A549 (cell line): Measurements from ENCODE around the gene EFHC2. TPM values are rescaled to one million over a fixed set of nuclear protein-coding genes. Genes with fewer than 3 reads are reported as not detected.

Experiments used
- ATAC-seq, 2 experiments: fragments of 200-7000 bp in 1 of 2; fragments of >200 bp in 1 of 2; cut with Nextera tagmentation in 1 of 2; cut with Tn5 transposase in 1 of 2; 3 replicates each; pipeline versions ENCODE4 v1.8.0 to v1.9.1; 2018 to 2020; ENCODE audit warnings: mild to moderate bottlenecking in 1 of 2, moderate library complexity in 1 of 2
- CTCF ChIA-PET: fragments of 300-600 bp; sonication (Branson Sonifier 250); formaldehyde crosslinking; extraction: SDS; loops from one replicate; lab custom pipeline; 2021; ENCODE audit warnings: antibody characterized with exemption, inconsistent platforms; lab: Yijun Ruan, JAX
- POLR2A ChIA-PET: fragments of 350-600 bp; formaldehyde crosslinking; extraction: SDS; loops from one replicate; lab custom pipeline; 2021; ENCODE audit warnings: antibody characterized with exemption, inconsistent platforms; lab: Yijun Ruan, JAX
- DNase-seq, 2 experiments: peaks; one replicate each; pipeline versions ENCODE4 v3.0.0 to v3.0.0-alpha.2; 2011 to 2016; ENCODE audit warnings: low read depth in 1 of 2, low spot score in 1 of 2
- FAIRE-seq: peaks from 2 replicates; lab custom pipeline; 2011; peaks lifted over from hg19 to GRCh38; lab: Jason Lieb, UNC
- H3K27ac ChIP-seq, 2 experiments: fragments of >200 bp; sonication (Bioruptor Twin); formaldehyde crosslinking; 3 replicates each; pipeline ENCODE4 v1.5.1; 2016 to 2017
- H3K4me1 ChIP-seq: fragments of >200 bp; sonication (Bioruptor Twin); formaldehyde crosslinking; 3 replicates; pipeline ENCODE4 v1.6.1; 2016
- H3K4me2 ChIP-seq: fragments of >200 bp; sonication (Bioruptor Twin); formaldehyde crosslinking; 3 replicates; pipeline ENCODE4 v1.6.1; 2016
- H3K4me3 ChIP-seq: fragments of >200 bp; sonication (Bioruptor Twin); formaldehyde crosslinking; 3 replicates; pipeline ENCODE4 v1.5.1; 2016
- H3K9me3 ChIP-seq: fragments of >200 bp; sonication (Bioruptor Twin); formaldehyde crosslinking; 3 replicates; pipeline ENCODE4 v1.6.1; 2016
- CBX2 ChIP-seq: fragments of 200-600 bp; sonication (generic); IDR thresholded peaks from 2 replicates; pipeline ENCODE4 v1.6.1; 2016; ENCODE audit warnings: low read depth, mild to moderate bottlenecking, borderline replicate concordance
- CBX8 ChIP-seq: fragments of 200-600 bp; sonication (generic); IDR thresholded peaks from 2 replicates; pipeline ENCODE4 v1.6.1; 2016
- CHD4 ChIP-seq: fragments of 200-600 bp; sonication (generic); IDR thresholded peaks from 2 replicates; pipeline ENCODE4 v1.6.1; 2016; ENCODE audit warnings: antibody characterized with exemption, mild to moderate bottlenecking, borderline replicate concordance
- EHF ChIP-seq: fragments of 250-450 bp; sonication (Bioruptor Pico); IDR thresholded peaks from 2 replicates; pipeline ENCODE4 v1.5.0; 2020; ENCODE audit warnings: mild to moderate bottlenecking
- ESRRA ChIP-seq: fragments of 150-350 bp; IDR thresholded peaks from 2 replicates; pipeline ENCODE4 v1.6.1; 2014; ENCODE audit warnings: mild to moderate bottlenecking, low read length, borderline replicate concordance
- FOSB ChIP-seq: fragments of 250-450 bp; sonication (Bioruptor Pico); IDR thresholded peaks from 2 replicates; pipeline ENCODE4 v1.5.0; 2020; ENCODE audit warnings: mild to moderate bottlenecking, moderate library complexity
- FOSL2 ChIP-seq, 2 experiments: fragments of 450-650 bp in 1 of 2; fragments of >200 bp in 1 of 2; sonication (Bioruptor Twin) in 1 of 2; formaldehyde crosslinking; IDR thresholded peaks; 2 replicates each; pipeline versions ENCODE4 v1.5.0 to v1.6.1; 2016 to 2020; ENCODE audit warnings: mild to moderate bottlenecking in 1 of 2, moderate library complexity in 1 of 2
- FOXS1 ChIP-seq: fragments of 250-450 bp; sonication (Bioruptor Pico); IDR thresholded peaks from 2 replicates; pipeline ENCODE4 v1.5.0; 2020; ENCODE audit warnings: mild to moderate bottlenecking, moderate library complexity
- HDAC2 ChIP-seq: fragments of 200-600 bp; sonication (generic); IDR thresholded peaks from 2 replicates; pipeline ENCODE4 v1.6.1; 2016
- HOXA7 ChIP-seq: fragments of 250-450 bp; sonication (Bioruptor Pico); IDR thresholded peaks from 2 replicates; pipeline ENCODE4 v1.5.0; 2020; ENCODE audit warnings: mild to moderate bottlenecking, moderate library complexity
- JUN ChIP-seq, 2 experiments: fragments of >200 bp; sonication (Bioruptor Twin); formaldehyde crosslinking; IDR thresholded peaks; 2 replicates in 1 of 2; 3 replicates in 1 of 2; pipeline ENCODE4 v1.6.1; 2016 to 2017
- JUNB ChIP-seq: fragments of >200 bp; sonication (Bioruptor Twin); formaldehyde crosslinking; IDR thresholded peaks from 2 replicates; pipeline ENCODE4 v1.6.1; 2016
- MAZ ChIP-seq: fragments of 150-350 bp; IDR thresholded peaks from 2 replicates; pipeline ENCODE4 v1.6.1; 2014; ENCODE audit warnings: antibody characterized with exemption, low read depth, low read length, borderline replicate concordance
- NFE2L2 ChIP-seq: fragments of 150-350 bp; conservative IDR thresholded peaks from 2 replicates; pipeline ENCODE4 v1.6.1; 2014; ENCODE audit warnings: low read length
- NPAS2 ChIP-seq: fragments of 250-450 bp; sonication (Bioruptor Pico); IDR thresholded peaks from 2 replicates; pipeline ENCODE4 v1.8.0; 2022; ENCODE audit warnings: mild to moderate bottlenecking, moderate library complexity, borderline replicate concordance
- PBX3 ChIP-seq: IDR thresholded peaks from 2 replicates; pipeline ENCODE4 v1.6.1; 2012
- POLR2A ChIP-seq: IDR thresholded peaks from 2 replicates; pipeline ENCODE4 v1.6.1; 2012; ENCODE audit warnings: mild to moderate bottlenecking, low read length
- POLR2AphosphoS2 ChIP-seq: conservative IDR thresholded peaks from 2 replicates; pipeline ENCODE4 v1.6.1; 2012; ENCODE audit warnings: low read length, improper control_type of control experiment, inconsistent platforms
- RARB ChIP-seq: fragments of 250-450 bp; sonication (Bioruptor Pico); IDR thresholded peaks from 2 replicates; pipeline ENCODE4 v1.8.0; 2021; ENCODE audit warnings: mild to moderate bottlenecking, moderate library complexity
- SMC3 ChIP-seq: fragments of >200 bp; sonication (Bioruptor Twin); formaldehyde crosslinking; IDR thresholded peaks from 3 replicates; pipeline ENCODE4 v1.6.1; 2018; ENCODE audit warnings: inconsistent platforms
- SREBF2 ChIP-seq: fragments of 450-650 bp; IDR thresholded peaks from 2 replicates; pipeline ENCODE4 v1.6.1; 2014; ENCODE audit warnings: mild to moderate bottlenecking, moderate library complexity
- TP53 ChIP-seq: fragments of 250-450 bp; sonication (Bioruptor Pico); IDR thresholded peaks from 2 replicates; pipeline ENCODE4 v1.5.0; 2021; ENCODE audit warnings: mild to moderate bottlenecking, moderate library complexity
- ZC3H11A ChIP-seq: fragments of 450-650 bp; IDR thresholded peaks from 2 replicates; pipeline ENCODE4 v1.6.1; 2014; ENCODE audit warnings: antibody characterized with exemption, mild to moderate bottlenecking
- ZFP36 ChIP-seq: fragments of 450-650 bp; IDR thresholded peaks from 2 replicates; pipeline ENCODE4 v1.6.1; 2014; ENCODE audit warnings: borderline replicate concordance; ENCODE audit not compliant: partially characterized antibody
- ZNF302 ChIP-seq: fragments of 250-450 bp; sonication (Bioruptor Pico); IDR thresholded peaks from 2 replicates; pipeline ENCODE4 v1.9.0; 2021; ENCODE audit warnings: inconsistent platforms, mild to moderate bottlenecking, moderate library complexity
- WGBS: methylation state at CpG from one replicate; pipeline ENCODE4 v1.1.6; 2017; ENCODE audit errors: missing lambda C conversion rate; 5-methylcytosine and 5-hydroxymethylcytosine counted together
- polyA plus RNA-seq, 4 experiments: library from polyadenylated mRNA; depleted of rRNA in 3 of 4; stranded (reverse); fragments of >200 nt; fragmentation: RNase III in 1 of 4; extraction: RNeasy Plus Mini Kit Qiagen cat#74134 plus additional on column Dnase treatment in 1 of 4; gene quantifications; 2 replicates in 3 of 4; 3 replicates in 1 of 4; pipeline ENCODE4 v1.2.3, GENCODE V29; 2011 to 2017
- TF ChIP-seq, protein P1 (sequence below): fragments of >200 bp; sonication (Bioruptor Twin); formaldehyde crosslinking; IDR thresholded peaks from 3 replicates; pipeline ENCODE4 v1.5.1; 2016
- TF ChIP-seq, protein P2 (sequence below): fragments of 200-600 bp; sonication (generic); IDR thresholded peaks from 2 replicates; pipeline ENCODE4 v1.6.1; 2016; ENCODE audit warnings: antibody characterized with exemption, mild to moderate bottlenecking, moderate library complexity

EFHC2 gene
- polyA plus RNA-seq, 2 of the 4 experiments (the other 2 are of a cell fraction), result 0.48 to 0.80 TPM

- TF ChIP-seq NFE2L2, result no peak
- TF ChIP-seq POLR2A, result no peak
- TF ChIP-seq SMC3, result no peak
- TF ChIP-seq HOXA7 (CRISPR knock-in tag), result no peak
- no peak for TF ChIP-seq JUNB
- TF ChIP-seq FOSB (CRISPR knock-in tag), result no peak
- no peak for TF ChIP-seq SREBF2
- TF ChIP-seq EHF (CRISPR knock-in tag), result no peak
- TF ChIP-seq, protein P1, sequence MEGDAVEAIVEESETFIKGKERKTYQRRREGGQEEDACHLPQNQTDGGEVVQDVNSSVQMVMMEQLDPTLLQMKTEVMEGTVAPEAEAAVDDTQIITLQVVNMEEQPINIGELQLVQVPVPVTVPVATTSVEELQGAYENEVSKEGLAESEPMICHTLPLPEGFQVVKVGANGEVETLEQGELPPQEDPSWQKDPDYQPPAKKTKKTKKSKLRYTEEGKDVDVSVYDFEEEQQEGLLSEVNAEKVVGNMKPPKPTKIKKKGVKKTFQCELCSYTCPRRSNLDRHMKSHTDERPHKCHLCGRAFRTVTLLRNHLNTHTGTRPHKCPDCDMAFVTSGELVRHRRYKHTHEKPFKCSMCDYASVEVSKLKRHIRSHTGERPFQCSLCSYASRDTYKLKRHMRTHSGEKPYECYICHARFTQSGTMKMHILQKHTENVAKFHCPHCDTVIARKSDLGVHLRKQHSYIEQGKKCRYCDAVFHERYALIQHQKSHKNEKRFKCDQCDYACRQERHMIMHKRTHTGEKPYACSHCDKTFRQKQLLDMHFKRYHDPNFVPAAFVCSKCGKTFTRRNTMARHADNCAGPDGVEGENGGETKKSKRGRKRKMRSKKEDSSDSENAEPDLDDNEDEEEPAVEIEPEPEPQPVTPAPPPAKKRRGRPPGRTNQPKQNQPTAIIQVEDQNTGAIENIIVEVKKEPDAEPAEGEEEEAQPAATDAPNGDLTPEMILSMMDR, result no peak
- no peak for TF ChIP-seq CBX2
- no peak for TF ChIP-seq ESRRA
- TF ChIP-seq HDAC2, result no peak
- no peak for TF ChIP-seq TP53 (CRISPR knock-in tag)
- no peak for TF ChIP-seq RARB (CRISPR knock-in tag)
- no peak for TF ChIP-seq NPAS2 (CRISPR knock-in tag)
- TF ChIP-seq, protein P2, sequence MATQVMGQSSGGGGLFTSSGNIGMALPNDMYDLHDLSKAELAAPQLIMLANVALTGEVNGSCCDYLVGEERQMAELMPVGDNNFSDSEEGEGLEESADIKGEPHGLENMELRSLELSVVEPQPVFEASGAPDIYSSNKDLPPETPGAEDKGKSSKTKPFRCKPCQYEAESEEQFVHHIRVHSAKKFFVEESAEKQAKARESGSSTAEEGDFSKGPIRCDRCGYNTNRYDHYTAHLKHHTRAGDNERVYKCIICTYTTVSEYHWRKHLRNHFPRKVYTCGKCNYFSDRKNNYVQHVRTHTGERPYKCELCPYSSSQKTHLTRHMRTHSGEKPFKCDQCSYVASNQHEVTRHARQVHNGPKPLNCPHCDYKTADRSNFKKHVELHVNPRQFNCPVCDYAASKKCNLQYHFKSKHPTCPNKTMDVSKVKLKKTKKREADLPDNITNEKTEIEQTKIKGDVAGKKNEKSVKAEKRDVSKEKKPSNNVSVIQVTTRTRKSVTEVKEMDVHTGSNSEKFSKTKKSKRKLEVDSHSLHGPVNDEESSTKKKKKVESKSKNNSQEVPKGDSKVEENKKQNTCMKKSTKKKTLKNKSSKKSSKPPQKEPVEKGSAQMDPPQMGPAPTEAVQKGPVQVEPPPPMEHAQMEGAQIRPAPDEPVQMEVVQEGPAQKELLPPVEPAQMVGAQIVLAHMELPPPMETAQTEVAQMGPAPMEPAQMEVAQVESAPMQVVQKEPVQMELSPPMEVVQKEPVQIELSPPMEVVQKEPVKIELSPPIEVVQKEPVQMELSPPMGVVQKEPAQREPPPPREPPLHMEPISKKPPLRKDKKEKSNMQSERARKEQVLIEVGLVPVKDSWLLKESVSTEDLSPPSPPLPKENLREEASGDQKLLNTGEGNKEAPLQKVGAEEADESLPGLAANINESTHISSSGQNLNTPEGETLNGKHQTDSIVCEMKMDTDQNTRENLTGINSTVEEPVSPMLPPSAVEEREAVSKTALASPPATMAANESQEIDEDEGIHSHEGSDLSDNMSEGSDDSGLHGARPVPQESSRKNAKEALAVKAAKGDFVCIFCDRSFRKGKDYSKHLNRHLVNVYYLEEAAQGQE, result no peak
- TF ChIP-seq FOSL2 (IDR thresholded peaks at IDR 0.05), result no peak
- TF ChIP-seq FOSL2 (CRISPR knock-in tag; IDR thresholded peaks at IDR 0.05), result no peak
- no peak for DNase-seq
- Histone ChIP-seq H3K27ac (no peak overlapping the region), H3K4me3 (no peak overlapping the region), H3K4me1 (no peaks in the 10 kb centered on the region), H3K9me3 (no peaks in the 10 kb centered on the region), H3K4me2 (no peak overlapping the region)
- no peak for ATAC-seq
- 20% methylated on average over 2 of the region's 2 CpGs for WGBS
- ChIA-PET CTCF (interaction anchor here (1.1 kb wide), 1 partner anchor 277 kb away, joined by 5 read pairs; no protein-coding TSS in a partner anchor), POLR2A (no interaction called here)
- peak; percentile 39 for FAIRE-seq
Measured at GRCh38 chrX:44235534-44235933, 107.9 kb downstream of the EFHC2 start.

DNA sequence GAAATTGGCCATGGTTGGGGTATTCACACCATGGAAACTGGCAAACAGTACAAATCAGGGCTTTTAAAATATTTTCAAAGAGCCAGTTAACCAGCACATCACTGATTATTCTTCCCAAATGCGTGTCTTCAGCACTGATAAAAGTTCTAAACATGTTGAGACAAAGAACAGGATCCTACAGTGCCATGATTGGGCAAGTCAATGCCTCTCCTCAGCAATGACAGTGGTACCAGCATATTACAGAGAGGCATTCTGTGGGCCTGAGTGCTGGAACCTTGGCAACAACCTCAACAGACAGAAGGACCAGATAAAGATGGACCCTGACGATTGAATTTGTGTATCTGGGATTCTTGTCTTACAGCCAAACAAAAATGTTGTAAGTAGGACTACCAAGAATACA, 108.9 kb downstream of the EFHC2 start:
- ATAC-seq (no peak), FAIRE-seq (no peak), DNase-seq (no peak)
- Histone ChIP-seq H3K4me1 (no peaks in the 10 kb centered on the region), H3K27ac (no peak overlapping the region), H3K9me3 (no peaks in the 10 kb centered on the region), H3K4me3 (no peak overlapping the region), H3K4me2 (no peak overlapping the region)
- no peak for TF ChIP-seq FOSL2 (IDR thresholded peaks at IDR 0.05)
- no peak for TF ChIP-seq FOSL2 (CRISPR knock-in tag; IDR thresholded peaks at IDR 0.05)
- TF ChIP-seq ZNF302 (CRISPR knock-in tag), result no peak
- no peak for TF ChIP-seq ZFP36
- no peak for TF ChIP-seq ZC3H11A
- TF ChIP-seq SMC3, result no peak
- TF ChIP-seq MAZ, result no peak
- no peak for TF ChIP-seq FOSB (CRISPR knock-in tag)
- TF ChIP-seq NFE2L2, result no peak
- TF ChIP-seq CHD4, result no peak
- TF ChIP-seq PBX3, result no peak
- TF ChIP-seq JUNB, result no peak
- no peak for TF ChIP-seq CBX8
- TF ChIP-seq TP53 (CRISPR knock-in tag), result no peak
- no peak for TF ChIP-seq FOXS1
- no peak for TF ChIP-seq ESRRA
- no peak for TF ChIP-seq POLR2AphosphoS2
- TF ChIP-seq JUN (IDR thresholded peaks at IDR 0.05), result no peak
- no peak for TF ChIP-seq SREBF2
- CTCF ChIA-PET, result interaction anchor here (1.1 kb wide), 1 partner anchor 276 kb away, joined by 5 read pairs; no protein-coding TSS in a partner anchor
- POLR2A ChIA-PET, result no interaction called here
- 49% methylated on average over 2 of the region's 2 CpGs for WGBS
